ENCODE data around the gene NOC2L.

The NOC2L gene

DNA sequence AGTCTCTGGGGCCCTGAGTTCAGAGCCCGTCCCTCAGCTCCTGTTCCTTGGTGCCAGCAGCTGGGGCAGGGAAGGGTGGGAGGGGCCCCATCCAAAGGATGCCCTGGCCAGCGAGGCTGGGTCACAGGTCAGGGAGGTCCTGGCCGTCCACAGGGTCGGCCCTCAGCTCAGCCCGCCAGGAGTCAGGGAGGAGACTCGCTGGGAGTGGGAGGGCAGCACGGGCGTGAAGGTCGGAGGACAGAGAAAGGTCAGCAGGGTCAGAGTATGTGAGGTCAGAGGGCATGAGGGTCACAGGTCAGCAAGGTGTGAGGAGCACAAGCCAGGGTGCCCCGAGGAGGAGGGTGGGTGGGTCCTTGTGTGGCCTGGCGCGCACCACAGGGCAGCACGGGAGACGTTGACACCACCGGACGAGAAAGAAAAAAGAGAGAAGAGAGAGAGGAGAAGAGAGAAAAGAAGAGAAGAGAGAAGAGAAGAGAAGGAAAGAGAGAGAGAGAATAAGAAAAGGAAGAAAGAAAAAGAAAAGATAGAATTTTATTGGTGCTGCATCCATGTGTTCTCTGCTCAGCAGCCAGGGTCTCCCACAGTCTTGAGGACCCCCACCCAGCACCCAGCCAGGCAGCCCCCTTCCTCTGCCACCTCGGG, 15.8 kb upstream of the NOC2L start:
- DNase-seq (ENCODE audit: low spot score in 2 of 2): no peak
- no peaks in the 10 kb centered on the region for H3K27me3 ChIP-seq (ENCODE audit: low read depth)
- no peaks in the 10 kb centered on the region for H3K36me3 ChIP-seq (replicated peaks)
- H3K4me3 ChIP-seq: no peak overlapping the region
- H3K9me3 ChIP-seq: no peaks in the 10 kb centered on the region
- H3K4me1 ChIP-seq: no peaks in the 10 kb centered on the region
- in situ Hi-C loops (cut with MboI; ENCODE audit: low sequenced_read_pairs): no loop called here

DNA sequence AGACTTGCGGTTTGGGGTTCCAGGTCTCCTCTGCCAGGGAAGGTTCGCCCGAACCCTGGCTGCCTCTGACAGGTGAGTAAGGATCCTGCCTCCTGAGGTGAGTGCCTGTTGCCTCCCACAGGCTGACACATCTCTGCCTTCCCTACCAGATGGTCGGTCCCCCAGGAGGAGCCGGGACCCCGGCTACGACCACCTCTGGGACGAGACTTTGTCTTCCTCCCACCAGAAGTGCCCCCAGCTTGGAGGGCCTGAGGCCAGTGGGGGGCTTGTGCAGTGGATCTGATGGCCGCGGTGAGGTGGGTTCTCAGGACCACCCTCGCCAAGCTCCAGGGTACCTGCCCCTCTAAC, 15.2 kb upstream of the NOC2L start:
- H3K36me3 ChIP-seq (replicated peaks): no peaks in the 10 kb centered on the region
- in situ Hi-C loops (cut with MboI; ENCODE audit: low sequenced_read_pairs): no loop called here
- H3K9me3 ChIP-seq: no peaks in the 10 kb centered on the region
- H3K27me3 ChIP-seq (ENCODE audit: low read depth): no peaks in the 10 kb centered on the region
- DNase-seq (ENCODE audit: low spot score in 2 of 2): no peak
- H3K4me1 ChIP-seq: no peaks in the 10 kb centered on the region
- H3K4me3 ChIP-seq: no peak overlapping the region

DNA sequence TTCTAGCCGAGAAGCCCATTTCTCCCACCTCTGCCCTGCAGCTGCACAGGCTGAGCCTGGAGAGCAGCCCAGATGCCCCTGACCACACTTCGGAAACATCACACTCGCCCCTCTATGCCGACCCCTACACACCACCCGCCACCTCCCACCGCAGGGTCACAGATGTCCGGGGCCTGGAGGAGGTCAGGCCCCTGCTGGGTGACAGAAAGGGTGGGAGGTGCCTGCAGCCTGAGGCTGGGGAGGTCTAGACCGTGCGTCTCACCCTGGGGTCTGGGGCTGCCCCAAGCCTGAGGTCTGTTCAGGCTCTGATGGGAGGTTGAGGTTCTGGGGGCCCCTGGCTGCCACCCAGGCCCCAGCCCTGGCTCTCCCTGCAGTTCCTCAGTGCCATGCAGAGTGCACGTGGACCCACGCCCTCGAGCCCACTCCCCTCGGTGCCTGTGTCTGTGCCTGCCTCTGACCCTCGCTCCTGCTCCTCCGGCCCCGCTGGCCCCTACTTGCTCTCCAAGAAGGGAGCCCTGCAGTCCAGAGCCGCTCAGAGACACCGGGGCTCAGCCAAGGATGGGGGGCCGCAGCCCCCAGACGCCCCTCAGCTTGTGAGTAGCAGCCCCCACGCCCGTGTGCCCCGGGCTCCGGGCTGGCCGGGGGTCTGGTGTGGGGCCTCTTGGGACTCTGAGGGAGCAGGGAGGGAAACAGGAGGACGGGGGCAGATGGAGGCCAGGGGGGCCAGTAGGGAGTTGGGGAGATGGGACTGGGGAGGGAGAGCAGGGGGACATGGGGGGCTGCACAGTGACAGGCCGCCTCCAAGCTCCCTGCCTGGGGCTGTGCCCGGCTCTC, 14.6 kb upstream of the NOC2L start:
- no peak for DNase-seq (ENCODE audit: low spot score in 2 of 2)
- Histone ChIP-seq H3K4me1 (no peaks in the 10 kb centered on the region), H3K9me3 (no peaks in the 10 kb centered on the region), H3K4me3 (no peak overlapping the region), H3K27me3 (ENCODE audit: low read depth) (no peaks in the 10 kb centered on the region), H3K36me3 (replicated peaks) (no peaks in the 10 kb centered on the region)
- in situ Hi-C loops (cut with MboI; ENCODE audit: low sequenced_read_pairs): no loop called here

DNA sequence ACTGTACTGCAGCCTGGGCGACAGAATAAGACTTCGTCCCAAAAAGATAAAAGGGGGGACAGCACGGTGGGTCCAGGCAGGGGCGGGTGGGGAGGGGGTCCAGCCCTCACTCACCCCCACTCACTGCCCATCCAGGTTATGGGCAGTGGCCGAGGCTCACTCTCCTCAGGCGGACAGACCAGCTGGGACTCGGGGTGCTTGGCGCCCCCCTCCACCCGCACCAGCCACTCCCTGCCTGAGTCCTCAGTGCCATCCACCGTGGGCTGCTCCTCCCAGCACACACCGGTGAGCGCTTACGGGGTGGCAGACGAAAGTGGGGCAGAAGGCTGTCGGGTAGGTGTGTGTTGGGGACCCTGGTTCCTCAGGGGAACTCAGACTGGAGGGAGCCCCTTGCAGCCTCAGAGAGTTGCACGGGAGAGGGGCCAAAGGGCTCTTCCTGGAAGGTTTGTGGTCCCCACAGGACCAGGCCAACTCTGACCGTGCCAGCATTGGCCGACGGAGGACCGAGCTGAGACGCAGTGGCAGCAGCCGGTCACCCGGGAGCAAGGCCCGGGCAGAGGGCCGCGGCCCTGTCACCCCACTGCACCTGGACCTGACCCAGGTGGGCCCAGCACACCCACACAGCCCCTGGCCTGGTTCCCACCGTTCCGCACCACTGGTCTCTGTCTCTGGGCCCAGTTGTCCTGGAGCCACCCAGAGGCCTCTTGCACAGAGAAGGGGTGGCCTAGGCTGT, 13.8 kb upstream of the NOC2L start:
- no peaks in the 10 kb centered on the region for H3K9me3 ChIP-seq
- in situ Hi-C loops (cut with MboI; ENCODE audit: low sequenced_read_pairs): no loop called here
- H3K4me3 ChIP-seq: no peak overlapping the region
- H3K4me1 ChIP-seq: no peaks in the 10 kb centered on the region
- DNase-seq (ENCODE audit: low spot score in 2 of 2): no peak
- no peaks in the 10 kb centered on the region for H3K27me3 ChIP-seq (ENCODE audit: low read depth)
- H3K36me3 ChIP-seq (replicated peaks): no peaks in the 10 kb centered on the region

DNA sequence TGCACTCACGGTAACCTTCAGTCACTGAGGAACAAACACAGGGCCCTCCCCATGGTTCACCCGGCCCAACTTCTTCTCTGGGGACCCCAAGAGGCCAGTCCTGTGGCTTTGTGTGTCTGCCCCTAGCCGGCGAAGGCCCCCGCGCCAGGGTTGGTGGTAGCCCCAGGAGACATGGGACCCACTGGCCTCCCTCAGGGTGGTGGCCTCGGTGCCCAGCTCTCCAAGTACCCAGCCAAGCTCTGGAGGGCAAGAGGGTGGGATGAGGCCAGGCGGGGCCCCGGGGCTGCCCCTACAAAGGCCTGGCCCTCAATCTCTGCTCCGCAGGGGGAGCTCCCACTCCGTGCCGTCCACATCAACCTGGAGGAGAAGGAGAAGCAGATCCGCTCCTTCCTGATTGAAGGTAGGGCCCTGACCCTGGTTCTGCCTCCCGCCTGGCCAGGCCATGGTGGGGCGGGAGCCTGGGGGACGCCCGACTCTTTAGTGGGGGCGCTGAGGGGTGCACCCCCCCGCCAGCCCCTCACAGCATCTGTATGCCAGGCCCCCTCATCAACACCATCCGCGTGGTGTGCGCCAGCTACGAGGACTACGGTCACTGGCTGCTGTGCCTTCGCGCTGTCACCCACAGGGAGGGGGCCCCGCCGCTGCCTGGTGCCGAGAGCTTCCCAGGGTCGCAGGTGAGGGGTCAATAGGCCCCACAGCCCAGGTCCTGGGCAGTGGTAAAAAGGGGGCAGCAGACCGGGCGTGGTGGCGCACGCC, 12.9 kb upstream of the NOC2L start:
- DNase-seq (ENCODE audit: low spot score in 2 of 2): no peak
- in situ Hi-C loops (cut with MboI; ENCODE audit: low sequenced_read_pairs): no loop called here
- no peaks in the 10 kb centered on the region for H3K9me3 ChIP-seq
- peaks cover 4% of the 10 kb centered on the region for H3K4me1 ChIP-seq
- no peaks in the 10 kb centered on the region for H3K36me3 ChIP-seq (replicated peaks)
- H3K27me3 ChIP-seq (ENCODE audit: low read depth): no peaks in the 10 kb centered on the region
- H3K4me3 ChIP-seq: no peak overlapping the region

DNA sequence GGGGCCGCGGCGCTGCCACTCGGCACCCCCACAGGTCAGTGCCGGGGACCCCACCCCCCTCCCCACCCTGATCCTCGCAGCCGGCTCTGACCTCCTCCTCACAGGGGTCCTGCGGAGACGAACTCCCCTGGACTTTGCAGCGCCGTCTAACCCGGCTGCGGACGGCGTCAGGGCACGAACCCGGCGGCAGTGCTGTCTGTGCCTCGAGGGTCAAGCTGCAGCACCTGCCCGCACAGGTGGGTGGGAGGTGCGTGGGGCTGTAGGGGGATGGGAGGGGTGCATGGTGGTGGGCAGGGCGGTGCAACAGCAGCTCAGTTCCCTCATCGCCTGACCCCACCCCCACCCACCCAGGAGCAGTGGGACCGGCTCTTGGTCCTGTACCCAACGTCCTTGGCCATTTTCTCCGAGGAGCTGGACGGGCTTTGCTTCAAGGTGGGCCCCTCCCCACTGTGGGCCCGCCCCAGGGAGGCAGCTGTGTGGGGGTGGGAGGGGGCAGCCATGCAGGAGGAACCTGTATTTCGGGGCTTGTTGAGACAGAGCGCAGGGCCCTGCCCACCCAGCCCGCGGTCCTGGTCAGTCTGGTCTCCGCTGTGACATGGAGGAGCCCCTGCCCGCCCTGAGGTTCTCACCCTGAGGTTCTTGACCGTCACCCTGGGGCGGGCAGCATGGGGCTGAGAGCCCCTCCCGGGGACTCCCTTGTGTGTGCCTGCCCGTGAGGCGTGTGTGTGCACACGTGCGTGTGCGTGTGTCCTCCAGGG, 12.1 kb upstream of the NOC2L start:
- H3K4me3 ChIP-seq: no peak overlapping the region
- peaks cover 12% of the 10 kb centered on the region for H3K4me1 ChIP-seq
- H3K27me3 ChIP-seq (ENCODE audit: low read depth): no peaks in the 10 kb centered on the region
- in situ Hi-C loops (cut with MboI; ENCODE audit: low sequenced_read_pairs): no loop called here
- no peaks in the 10 kb centered on the region for H3K9me3 ChIP-seq
- no peaks in the 10 kb centered on the region for H3K36me3 ChIP-seq (replicated peaks)
- no peak for DNase-seq (ENCODE audit: low spot score in 2 of 2)

DNA sequence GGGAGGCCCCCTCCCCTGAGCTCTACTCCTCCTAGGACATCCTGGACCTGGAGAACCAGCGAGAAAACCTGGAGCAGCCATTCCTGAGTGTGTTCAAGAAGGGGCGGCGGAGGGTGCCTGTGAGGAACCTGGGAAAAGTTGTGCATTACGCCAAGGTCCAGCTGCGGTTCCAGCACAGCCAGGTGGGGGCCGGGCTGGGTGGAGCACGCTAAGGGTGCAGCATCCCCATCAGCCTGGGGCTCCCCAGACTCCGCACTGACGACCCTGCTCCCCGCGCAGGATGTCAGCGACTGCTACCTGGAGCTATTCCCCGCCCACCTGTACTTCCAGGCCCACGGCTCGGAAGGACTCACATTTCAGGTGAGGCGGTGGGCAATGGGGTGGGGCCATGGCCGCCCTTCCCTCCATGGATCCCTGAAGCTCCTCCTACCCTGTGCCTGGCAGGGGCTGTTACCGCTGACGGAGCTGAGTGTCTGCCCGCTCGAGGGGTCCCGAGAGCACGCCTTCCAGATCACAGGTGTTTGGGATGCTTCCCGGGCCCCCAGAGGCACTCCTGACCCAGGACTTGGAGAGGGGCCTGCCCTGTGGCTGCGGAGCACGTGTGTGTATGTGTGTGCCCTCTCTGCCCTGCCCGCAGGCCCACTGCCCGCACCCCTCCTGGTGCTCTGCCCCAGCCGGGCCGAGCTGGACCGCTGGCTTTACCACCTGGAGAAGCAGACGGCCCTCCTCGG, 11.4 kb upstream of the NOC2L start:
- no peaks in the 10 kb centered on the region for H3K27me3 ChIP-seq (ENCODE audit: low read depth)
- no peak for DNase-seq (ENCODE audit: low spot score in 2 of 2)
- H3K4me3 ChIP-seq: no peak overlapping the region
- peaks cover 14% of the 10 kb centered on the region for H3K4me1 ChIP-seq
- no peaks in the 10 kb centered on the region for H3K9me3 ChIP-seq
- peaks cover 3% of the 10 kb centered on the region; the same call in 1 of the 2 replicates for H3K36me3 ChIP-seq (replicated peaks)
- in situ Hi-C loops (cut with MboI; ENCODE audit: low sequenced_read_pairs): no loop called here

DNA sequence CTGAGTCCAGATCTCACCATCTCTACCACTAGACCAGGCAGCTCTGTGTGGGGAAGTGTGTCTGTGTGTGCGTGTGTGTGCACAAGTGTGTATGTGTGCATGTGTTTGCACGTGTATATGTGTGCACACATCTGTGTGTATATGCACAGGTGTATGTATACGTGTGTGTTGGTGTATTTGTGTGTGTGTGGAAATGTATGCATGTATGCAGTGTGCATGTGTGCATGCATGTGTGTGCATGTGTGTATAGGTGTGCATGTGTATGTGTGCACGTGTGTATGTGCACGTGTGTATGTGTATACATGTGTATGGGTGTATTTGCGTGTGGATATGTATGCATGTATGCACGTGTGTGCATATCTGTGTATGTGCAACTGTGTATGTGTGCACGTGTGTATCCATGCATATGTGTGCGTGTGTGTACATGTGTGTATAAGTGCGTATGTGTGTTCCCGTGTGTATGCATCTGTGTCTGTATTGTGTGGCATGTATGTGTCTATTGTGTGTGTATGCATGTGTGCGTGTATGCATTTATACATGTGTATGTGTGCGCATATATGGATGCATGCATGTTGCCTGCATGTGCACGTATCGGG, 10.3 kb upstream of the NOC2L start:
- no peak overlapping the region for H3K4me3 ChIP-seq
- DNase-seq (ENCODE audit: low spot score in 2 of 2): no peak
- peaks cover 14% of the 10 kb centered on the region for H3K4me1 ChIP-seq
- H3K9me3 ChIP-seq: no peaks in the 10 kb centered on the region
- H3K27me3 ChIP-seq (ENCODE audit: low read depth): no peaks in the 10 kb centered on the region
- H3K36me3 ChIP-seq (replicated peaks): peaks cover 10% of the 10 kb centered on the region; the same call in 1 of the 2 replicates
- in situ Hi-C loops (cut with MboI; ENCODE audit: low sequenced_read_pairs): no loop called here

DNA sequence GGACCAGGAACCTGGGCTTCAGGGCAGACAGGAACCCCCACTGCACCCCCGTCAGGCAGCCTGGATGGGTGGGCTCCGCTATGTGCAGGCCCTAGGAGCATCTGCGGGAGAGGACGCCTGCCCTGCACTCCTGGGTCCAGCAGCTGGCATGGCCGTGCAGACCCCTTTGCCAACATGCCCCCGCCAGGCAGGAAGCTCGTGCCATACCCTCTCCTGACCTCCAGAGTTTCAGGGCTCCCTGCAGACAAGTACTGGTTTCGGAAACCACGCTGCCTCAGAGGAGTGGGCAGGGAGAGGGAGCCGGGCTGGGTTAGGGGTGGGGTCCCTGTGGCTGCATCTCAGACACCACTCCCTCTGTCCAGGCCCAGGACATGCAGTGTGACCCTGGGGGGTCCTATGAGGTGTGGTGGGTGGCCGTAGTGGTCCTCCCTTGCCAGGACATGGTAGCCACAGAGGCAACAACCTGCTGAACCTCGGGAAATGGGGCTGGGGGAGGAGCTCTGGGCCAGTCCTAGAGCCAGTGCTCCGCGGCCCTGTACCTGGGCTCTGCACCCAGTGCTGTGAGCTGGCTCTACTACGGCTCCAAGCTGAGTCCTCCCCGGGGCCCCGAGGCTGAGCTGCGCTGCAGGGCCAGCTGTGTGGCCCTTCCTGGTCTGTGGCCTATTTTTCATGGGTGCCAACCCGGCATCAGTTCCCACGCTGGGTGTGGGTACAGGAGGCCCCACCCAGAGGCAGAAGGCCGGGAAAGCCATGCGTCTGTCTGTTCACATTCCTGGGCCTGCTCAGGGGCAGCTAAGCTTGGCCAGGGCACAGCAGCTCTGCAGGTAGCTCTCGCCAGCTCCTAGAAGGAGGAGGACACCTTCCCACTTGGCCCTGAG, 8.6 kb upstream of the NOC2L start:
- no peak for DNase-seq (ENCODE audit: low spot score in 2 of 2)
- H3K36me3 ChIP-seq (replicated peaks): peaks cover 22% of the 10 kb centered on the region
- no peaks in the 10 kb centered on the region for H3K27me3 ChIP-seq (ENCODE audit: low read depth)

DNA sequence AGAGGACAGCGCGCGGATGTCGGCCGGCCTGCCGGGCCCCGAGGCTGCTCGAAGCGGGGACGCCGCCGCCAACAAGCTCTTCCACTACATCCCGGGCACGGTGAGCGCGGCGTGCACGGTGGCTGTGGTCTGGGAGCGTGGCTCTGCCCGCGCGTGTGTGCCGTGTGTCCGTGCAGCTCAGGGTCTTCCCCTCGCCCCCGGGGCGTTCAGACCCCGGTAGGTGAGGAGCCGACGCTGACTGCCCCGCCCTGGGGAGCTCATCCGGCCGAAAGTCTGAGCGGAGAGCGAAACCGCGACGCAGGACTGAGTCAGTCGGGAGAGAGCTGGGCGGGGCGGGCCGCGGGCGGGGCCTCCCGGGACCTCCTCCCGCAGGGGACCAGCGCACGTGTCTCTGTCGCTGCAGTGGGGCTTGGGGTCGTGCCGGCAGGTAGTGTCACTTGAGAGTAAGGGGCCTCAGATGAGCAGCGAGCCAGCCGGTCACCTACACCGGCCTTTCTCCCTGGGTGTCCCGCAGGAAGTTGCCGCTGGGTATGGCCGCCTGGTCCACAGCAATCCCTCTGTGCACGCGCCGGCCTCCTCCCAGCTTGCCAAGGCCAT, 7.7 kb upstream of the NOC2L start:
- peaks cover 14% of the 10 kb centered on the region for H3K4me1 ChIP-seq
- peaks cover 29% of the 10 kb centered on the region for H3K36me3 ChIP-seq (replicated peaks)
- no peaks in the 10 kb centered on the region for H3K27me3 ChIP-seq (ENCODE audit: low read depth)
- in situ Hi-C loops (cut with MboI; ENCODE audit: low sequenced_read_pairs): no loop called here
- DNase-seq (ENCODE audit: low spot score in 2 of 2): peak; percentile 65 to 85
- H3K4me3 ChIP-seq: peak overlapping the region; percentile 44
- H3K9me3 ChIP-seq: no peaks in the 10 kb centered on the region

More for the DNA sequence above, 8.6 kb upstream of the NOC2L start:
- Histone ChIP-seq H3K9me3 (no peaks in the 10 kb centered on the region), H3K4me3 (peak overlapping the region; percentile 44; the same call in 1 of the 2 replicates), H3K4me1 (peaks cover 14% of the 10 kb centered on the region)
- in situ Hi-C loops (cut with MboI; ENCODE audit: low sequenced_read_pairs): no loop called here

DNA sequence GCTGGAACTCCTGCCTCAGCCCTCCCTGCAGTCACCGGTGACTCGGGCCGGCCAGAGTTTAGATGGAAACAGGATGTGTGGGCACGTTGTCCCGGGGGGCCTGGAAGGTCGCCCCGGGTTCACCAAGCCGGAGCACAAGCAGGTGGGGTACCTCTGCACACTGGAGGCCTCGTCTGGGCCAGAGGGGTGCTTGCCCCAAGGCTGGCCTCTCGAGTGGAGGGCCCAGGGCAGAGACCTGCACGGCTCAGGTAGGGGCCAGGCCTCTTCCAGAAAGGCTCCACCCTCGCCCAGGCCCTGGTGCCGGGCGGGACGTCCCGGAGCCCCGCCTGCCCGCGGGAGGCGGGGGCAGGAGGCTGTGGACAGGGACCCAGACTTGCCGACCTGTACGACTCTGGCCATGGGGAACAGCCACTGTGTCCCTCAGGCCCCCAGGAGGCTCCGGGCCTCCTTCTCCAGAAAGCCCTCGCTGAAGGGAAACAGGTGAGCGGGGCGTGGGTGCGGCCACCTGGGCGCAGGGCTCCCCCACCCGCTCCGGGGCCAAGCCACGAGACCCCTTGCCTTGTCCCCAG, 7.2 kb upstream of the NOC2L start, which contains the start of gene PLEKHN1:
PLEKHN1 (plus strand) TSS at position 348 of the 569 bp plus-strand sequence; CDS start at position 398, 50 bp downstream.
- Histone ChIP-seq H3K4me1 (peaks cover 19% of the 10 kb centered on the region), H3K4me3 (peak within 1 kb of the TSS; percentile 44), H3K36me3 (replicated peaks) (peaks cover 29% of the 10 kb centered on the region), H3K9me3 (no peaks in the 10 kb centered on the region), H3K27me3 (ENCODE audit: low read depth) (no peaks in the 10 kb centered on the region)
- peak in 1 of 2 experiments; percentile 65 for DNase-seq (ENCODE audit: low spot score in 2 of 2)
- in situ Hi-C loops (cut with MboI; ENCODE audit: low sequenced_read_pairs): no loop called here

All from HAP-1 (cell line).